Hepatocyte (in vitro differentiated cells): Measurements from ENCODE around the gene JAKMIP3. TPM values are rescaled to one million over a fixed set of nuclear protein-coding genes. Genes with fewer than 3 reads are reported as not detected.

Experiments used
- DNase-seq: peaks from one replicate; pipeline ENCODE4 v3.0.0-alpha.2; 2016; ENCODE audit warnings: low spot score
- H2AFZ ChIP-seq: fragments of 200-600 bp; sonication (generic); 2 replicates; pipeline ENCODE4 v1.6.0; 2016; ENCODE audit warnings: antibody characterized with exemption, mild to moderate bottlenecking
- H3K27ac ChIP-seq: fragments of 200-600 bp; sonication (generic); 2 replicates; pipeline ENCODE4 v1.5.1; 2016; ENCODE audit warnings: mild to moderate bottlenecking
- H3K27me3 ChIP-seq: fragments of 200-600 bp; sonication (generic); 2 replicates; pipeline ENCODE4 v1.6.1; 2016
- H3K36me3 ChIP-seq: fragments of 200-600 bp; sonication (generic); replicated peaks from 2 replicates; pipeline ENCODE4 v1.5.1; 2016; ENCODE audit warnings: low read depth; ENCODE audit not compliant: insufficient read depth
- H3K4me1 ChIP-seq: fragments of 200-600 bp; sonication (generic); 2 replicates; pipeline ENCODE4 v1.5.1; 2016; ENCODE audit warnings: mild to moderate bottlenecking, moderate library complexity; ENCODE audit not compliant: insufficient read depth
- H3K4me2 ChIP-seq: fragments of 200-600 bp; sonication (generic); 2 replicates; pipeline ENCODE4 v1.6.0; 2016
- H3K4me3 ChIP-seq: fragments of 200-600 bp; sonication (generic); 2 replicates; pipeline ENCODE4 v1.5.1; 2016; ENCODE audit warnings: mild to moderate bottlenecking
- H3K79me2 ChIP-seq: fragments of 200-600 bp; sonication (generic); 2 replicates; pipeline ENCODE4 v1.6.0; 2017; ENCODE audit warnings: mild to moderate bottlenecking
- H3K9me2 ChIP-seq: fragments of 200-600 bp; sonication (generic); replicated peaks from 2 replicates; pipeline ENCODE4 v1.6.0; 2017; ENCODE audit warnings: mild to moderate bottlenecking; ENCODE audit not compliant: insufficient read depth
- H3K9me3 ChIP-seq: fragments of 200-600 bp; sonication (generic); 2 replicates; pipeline ENCODE4 v1.5.1; 2016; ENCODE audit warnings: low read depth, mild to moderate bottlenecking
- H4K20me1 ChIP-seq: fragments of 200-600 bp; sonication (generic); 2 replicates; pipeline ENCODE4 v1.6.0; 2016; ENCODE audit warnings: mild to moderate bottlenecking; ENCODE audit not compliant: insufficient read depth, poor library complexity, severe bottlenecking
- CTCF ChIP-seq: fragments of 200-600 bp; sonication (generic); IDR thresholded peaks from 2 replicates; pipeline ENCODE4 v1.5.1; 2016; ENCODE audit warnings: antibody characterized with exemption, mild to moderate bottlenecking; ENCODE audit not compliant: poor library complexity
- EZH2 ChIP-seq: fragments of 200-600 bp; sonication (generic); IDR thresholded peaks from 2 replicates; pipeline ENCODE4 v1.6.1; 2016; ENCODE audit warnings: antibody characterized with exemption, mild to moderate bottlenecking, borderline replicate concordance
- EZH2phosphoT487 ChIP-seq: fragments of 200-600 bp; sonication (generic); IDR thresholded peaks from one replicate; pipeline ENCODE4 v1.6.1; 2018; ENCODE audit warnings: antibody characterized with exemption, mild to moderate bottlenecking, low read depth, moderate library complexity; ENCODE audit not compliant: unreplicated experiment, severe bottlenecking
- WGBS: methylation state at CpG from one replicate; pipeline ENCODE4 v1.1.6; 2016; ENCODE audit warnings: low lambda C conversion rate; ENCODE audit errors: missing lambda C conversion rate; 5-methylcytosine and 5-hydroxymethylcytosine counted together
- polyA plus RNA-seq: library from polyadenylated mRNA; unstranded; fragments of >200 nt; fragmentation: Nextera tagmentation; extraction: Ambion mirVana; gene quantifications from 2 replicates; pipeline ENCODE4 v1.2.1, GENCODE V29; 2016
- total RNA-seq: library from RNA; depleted of rRNA; stranded (reverse); fragments of >200 nt; gene quantifications from 2 replicates; pipeline ENCODE4 v1.2.3, GENCODE V29; 2014

Gene JAKMIP3
- total and polyA plus RNA-seq, 2 experiments from 2014 or later = 0.02 to 0.10 TPM

GRCh38 chr10:132019366-132019765, 46.4 kb upstream of the JAKMIP3 start:
- TF ChIP-seq CTCF = no peak
- no peak for TF ChIP-seq EZH2
- TF ChIP-seq EZH2phosphoT487 = no peak
- Histone ChIP-seq H3K4me3 (no peak overlapping the region), H3K27me3 (peaks cover 8% of the 10 kb centered on the region), H3K36me3 (no peaks in the 10 kb centered on the region), H3K9me2 (no peaks in the 10 kb centered on the region), H3K4me2 (no peak overlapping the region), H3K4me1 (no peaks in the 10 kb centered on the region), H2AFZ (no peak overlapping the region), H3K9me3 (no peaks in the 10 kb centered on the region), H4K20me1 (no peaks in the 10 kb centered on the region), H3K27ac (no peak overlapping the region), H3K79me2 (no peaks in the 10 kb centered on the region)
- 96% methylated on average over 7 of the region's 7 CpGs for WGBS
- DNase-seq = no peak

GRCh38 chr10:132020456-132020855, 45.3 kb upstream of the JAKMIP3 start:
- peaks cover 16% of the 10 kb centered on the region for H3K27me3 ChIP-seq
- no peaks in the 10 kb centered on the region for H3K9me3 ChIP-seq
- no peaks in the 10 kb centered on the region for H4K20me1 ChIP-seq
- H3K4me1 ChIP-seq = no peaks in the 10 kb centered on the region
- no peaks in the 10 kb centered on the region for H3K9me2 ChIP-seq
- no peak for DNase-seq
- TF ChIP-seq CTCF = no peak
- TF ChIP-seq EZH2phosphoT487 = no peak
- TF ChIP-seq EZH2 = no peak
- H3K4me2 ChIP-seq = no peak overlapping the region
- WGBS = 86% methylated on average over 13 of the region's 13 CpGs
- H3K27ac ChIP-seq = no peak overlapping the region
- no peak overlapping the region for H3K4me3 ChIP-seq
- no peaks in the 10 kb centered on the region for H3K36me3 ChIP-seq
- H2AFZ ChIP-seq = no peak overlapping the region
- H3K79me2 ChIP-seq = no peaks in the 10 kb centered on the region

- TF ChIP-seq EZH2phosphoT487 (no peak), CTCF (no peak), EZH2 (no peak)
- no peak overlapping the region for H3K4me2 ChIP-seq
- H2AFZ ChIP-seq = no peak overlapping the region
- H3K9me2 ChIP-seq = no peaks in the 10 kb centered on the region
- no peaks in the 10 kb centered on the region for H3K9me3 ChIP-seq
- no peaks in the 10 kb centered on the region for H3K4me1 ChIP-seq
- H3K4me3 ChIP-seq = no peak overlapping the region
- peaks cover 16% of the 10 kb centered on the region for H3K27me3 ChIP-seq
- no peaks in the 10 kb centered on the region for H4K20me1 ChIP-seq
- H3K36me3 ChIP-seq = no peaks in the 10 kb centered on the region
- DNase-seq = no peak
- no peaks in the 10 kb centered on the region for H3K79me2 ChIP-seq
- 97% methylated on average over 24 of the region's 24 CpGs for WGBS
- H3K27ac ChIP-seq = no peak overlapping the region
Measured at GRCh38 chr10:132021046-132021445, 44.7 kb upstream of the JAKMIP3 start.
